ENCODE measurements around the gene MCC.

DNA sequence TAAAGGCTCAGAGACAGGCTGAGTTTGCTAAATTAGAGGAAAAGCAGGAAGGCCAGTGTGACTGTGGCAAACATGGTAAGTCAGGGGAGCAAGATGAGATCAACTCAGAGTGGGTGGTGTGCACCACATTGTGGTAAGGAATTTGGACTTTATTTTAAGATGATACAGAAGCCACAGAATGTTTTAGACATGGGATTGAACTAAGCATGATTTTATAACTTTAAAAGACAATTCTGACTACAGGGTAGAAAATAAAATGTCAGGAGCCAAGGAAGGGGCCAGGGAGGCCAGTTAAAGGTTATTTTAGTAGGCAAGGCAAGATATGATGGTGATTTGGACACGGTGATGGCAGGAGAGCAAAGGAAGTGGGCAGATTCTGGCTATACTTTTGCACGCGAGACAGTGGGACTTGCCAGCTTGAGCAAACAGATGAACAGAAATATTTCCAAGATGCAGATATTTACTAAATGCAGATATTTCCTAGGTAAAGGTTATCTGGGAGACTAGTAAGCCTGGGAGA is 107.4 kb downstream of the MCC start:
- TF ChIP-seq ZNF274 (IDR thresholded peaks at IDR 0.05; ENCODE audit: low read depth, low read length) = no peak
- TF ChIP-seq YY1 (IDR thresholded peaks at IDR 0.05; ENCODE audit: insufficient read depth, insufficient read length) = no peak
